ENCODE data around the gene GMEB1. TPM values are rescaled to one million over a fixed set of nuclear protein-coding genes. Genes with fewer than 3 reads are reported as not detected.
"Not testable (repeated sequence)": the region's sequence is repeated elsewhere in the genome, so short reads cannot be mapped to it uniquely, and the experiment has no call there.

GMEB1 gene
- total and polyA plus RNA-seq, 2 donors = 6.5 to 11.6 TPM

DNA sequence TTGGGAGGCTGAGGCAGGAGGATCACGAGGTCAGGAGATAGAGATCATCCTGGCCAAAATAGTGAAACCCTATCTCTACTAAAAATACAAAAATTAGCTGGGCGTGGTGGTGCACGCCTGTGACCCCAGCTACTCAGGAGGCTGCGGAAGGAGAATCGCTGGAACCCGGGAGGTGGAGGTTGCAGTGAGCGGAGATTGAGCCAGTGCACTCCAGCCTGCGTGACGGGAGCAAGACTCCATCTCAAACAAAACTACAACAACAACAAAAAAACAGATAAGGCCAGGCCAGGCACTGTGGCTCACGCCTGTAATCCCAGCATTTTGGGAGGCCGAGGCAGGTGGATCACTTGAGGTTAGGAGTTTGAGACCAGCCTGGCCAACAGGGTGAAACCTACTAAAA, 23.2 kb upstream of the GMEB1 start:
- not testable (repeated sequence) for H3K9me3 ChIP-seq (ENCODE audit: control insufficient read depth in 2 of 2, insufficient read depth in 1 of 2, low read length in 1 of 2); H3K27ac ChIP-seq (ENCODE audit: low read depth in 1 of 2, low read length in 1 of 2); H3K4me3 ChIP-seq (ENCODE audit: low read length in 2 of 2); H3K27me3 ChIP-seq (ENCODE audit: control insufficient read depth in 2 of 2, insufficient read depth in 1 of 2, low read length in 1 of 2); DNase-seq (ENCODE audit: low read depth in 6 of 9, low spot score in 9 of 9); H3K36me3 ChIP-seq (ENCODE audit: control insufficient read depth in 2 of 2, insufficient read depth in 2 of 2, low read length in 1 of 2)
- H3K4me1 ChIP-seq (ENCODE audit: control insufficient read depth in 2 of 2, insufficient read depth in 2 of 2, low read length in 2 of 2) = peaks cover 4 to 41% of the 10 kb centered on the region in 2 donors
- WGBS = 99% methylated on average over 11 of the region's 11 CpGs

GRCh38 chr1:28646040-28646439, 22.5 kb upstream of the GMEB1 start:
- Histone ChIP-seq H3K4me1 (ENCODE audit: control insufficient read depth in 2 of 2, insufficient read depth in 2 of 2, low read length in 2 of 2) (peaks cover 4 to 41% of the 10 kb centered on the region in 2 donors), H3K9me3 (ENCODE audit: control insufficient read depth in 2 of 2, insufficient read depth in 1 of 2, low read length in 1 of 2) (no peaks in the 10 kb centered on the region), H3K27ac (ENCODE audit: low read depth in 1 of 2, low read length in 1 of 2) (no peak overlapping the region), H3K4me3 (ENCODE audit: low read length in 2 of 2) (no peak overlapping the region), H3K36me3 (ENCODE audit: control insufficient read depth in 2 of 2, insufficient read depth in 2 of 2, low read length in 1 of 2) (no peaks in the 10 kb centered on the region), H3K27me3 (ENCODE audit: control insufficient read depth in 2 of 2, insufficient read depth in 1 of 2, low read length in 1 of 2) (no peaks in the 10 kb centered on the region)
- no peak for DNase-seq (ENCODE audit: low read depth in 6 of 9, low spot score in 9 of 9)
- 94% methylated on average over 1 of the region's 1 CpG for WGBS

DNA sequence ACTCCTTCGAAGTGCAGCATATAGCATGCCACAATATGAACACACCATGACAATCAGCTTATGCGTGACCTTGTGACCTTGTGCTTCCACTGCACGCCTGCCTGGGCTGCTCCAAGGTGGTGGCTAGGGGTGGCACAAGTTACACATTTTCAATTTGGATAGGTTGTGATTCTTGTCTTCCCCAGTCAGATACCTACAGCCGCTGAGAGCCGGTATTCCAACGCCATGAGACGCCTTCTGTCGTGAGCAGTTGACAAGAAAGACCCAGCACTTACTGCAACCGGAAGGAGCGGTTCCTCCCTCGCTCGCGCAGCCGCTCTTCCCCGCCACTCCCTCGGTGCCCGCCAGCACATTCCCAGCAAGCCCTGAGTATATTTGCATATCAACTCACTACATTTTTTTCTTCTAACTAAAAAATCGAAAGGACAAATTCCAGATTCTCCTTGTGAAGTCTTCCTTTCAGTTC, 20.5 kb upstream of the GMEB1 start:
- Histone ChIP-seq H3K27me3 (ENCODE audit: control insufficient read depth in 2 of 2, insufficient read depth in 1 of 2, low read length in 1 of 2) (no peaks in the 10 kb centered on the region), H3K27ac (ENCODE audit: low read depth in 1 of 2, low read length in 1 of 2) (peak overlapping the region; percentile 99 to 100), H3K4me3 (ENCODE audit: low read length in 2 of 2) (peak overlapping the region; percentile 59 to 60), H3K36me3 (ENCODE audit: control insufficient read depth in 2 of 2, insufficient read depth in 2 of 2, low read length in 1 of 2) (no peaks in the 10 kb centered on the region), H3K9me3 (ENCODE audit: control insufficient read depth in 2 of 2, insufficient read depth in 1 of 2, low read length in 1 of 2) (no peaks in the 10 kb centered on the region), H3K4me1 (ENCODE audit: control insufficient read depth in 2 of 2, insufficient read depth in 2 of 2, low read length in 2 of 2) (peaks cover 4 to 34% of the 10 kb centered on the region in 2 donors)
- DNase-seq (ENCODE audit: low read depth in 6 of 9, low spot score in 9 of 9) = peak in 7 of 9 donors; percentile 86 to 97 (median 92)
- WGBS = 3% methylated on average over 18 of the region's 18 CpGs

DNA sequence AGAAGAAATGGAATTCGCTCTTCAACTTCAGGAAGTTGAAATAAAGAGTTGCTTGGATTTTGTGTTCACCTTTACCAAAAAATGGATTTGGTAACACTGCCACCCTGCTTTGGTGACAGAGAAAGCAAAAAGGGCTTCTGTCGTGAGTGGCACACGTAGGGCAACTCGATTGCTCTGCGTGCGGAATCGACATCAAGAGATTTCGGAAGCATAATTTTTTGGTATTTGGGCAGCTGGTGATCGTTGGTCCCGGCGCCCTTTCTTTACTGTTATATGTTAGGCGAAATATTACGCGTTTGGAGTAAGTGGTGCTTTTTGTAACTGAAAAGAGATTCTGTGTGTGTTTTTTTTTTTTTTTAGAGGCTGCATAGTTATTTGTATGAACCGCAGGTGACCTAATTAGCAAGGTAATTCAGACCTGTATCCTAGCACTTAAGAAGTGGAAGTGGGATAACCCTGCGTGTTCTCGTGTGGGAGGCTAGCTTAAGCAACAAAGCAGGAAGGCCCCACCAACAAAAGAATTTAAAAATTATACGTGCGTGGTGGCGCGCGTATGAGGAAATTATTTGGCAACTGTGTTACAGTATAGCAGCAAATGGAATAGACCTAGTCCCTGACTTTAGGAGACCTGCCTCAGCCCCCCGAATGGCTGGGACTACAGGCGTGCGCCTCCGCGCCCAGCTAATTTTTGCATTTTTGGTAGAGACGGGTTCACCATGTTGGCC, 19.9 kb upstream of the GMEB1 start, which contains the start of gene RNU11:
RNU11 (plus strand) TSS at position 127 of the 725 bp plus-strand sequence.
- peak within 1 kb of the TSS; percentile 99 to 100 for H3K27ac ChIP-seq (ENCODE audit: low read depth in 1 of 2, low read length in 1 of 2)
- no peaks in the 10 kb centered on the region for H3K27me3 ChIP-seq (ENCODE audit: control insufficient read depth in 2 of 2, insufficient read depth in 1 of 2, low read length in 1 of 2)
- peaks cover 4 to 29% of the 10 kb centered on the region in 2 donors for H3K4me1 ChIP-seq (ENCODE audit: control insufficient read depth in 2 of 2, insufficient read depth in 2 of 2, low read length in 2 of 2)
- 2% methylated on average over 28 of the region's 28 CpGs for WGBS
- no peaks in the 10 kb centered on the region for H3K36me3 ChIP-seq (ENCODE audit: control insufficient read depth in 2 of 2, insufficient read depth in 2 of 2, low read length in 1 of 2)
- peak within 1 kb of the TSS; percentile 59 to 60 for H3K4me3 ChIP-seq (ENCODE audit: low read length in 2 of 2)
- H3K9me3 ChIP-seq (ENCODE audit: control insufficient read depth in 2 of 2, insufficient read depth in 1 of 2, low read length in 1 of 2) = no peaks in the 10 kb centered on the region
- peak in 8 of 9 donors; percentile 55 to 99 (median 92) for DNase-seq (ENCODE audit: low read depth in 6 of 9, low spot score in 9 of 9)

GRCh38 chr1:28653063-28653462, 15.5 kb upstream of the GMEB1 start:
- H3K9me3 ChIP-seq (ENCODE audit: control insufficient read depth in 2 of 2, insufficient read depth in 1 of 2, low read length in 1 of 2); DNase-seq (ENCODE audit: low read depth in 6 of 9, low spot score in 9 of 9); H3K4me3 ChIP-seq (ENCODE audit: low read length in 2 of 2); H3K36me3 ChIP-seq (ENCODE audit: control insufficient read depth in 2 of 2, insufficient read depth in 2 of 2, low read length in 1 of 2); H3K27me3 ChIP-seq (ENCODE audit: control insufficient read depth in 2 of 2, insufficient read depth in 1 of 2, low read length in 1 of 2); H3K27ac ChIP-seq (ENCODE audit: low read depth in 1 of 2, low read length in 1 of 2): not testable (repeated sequence)
- H3K4me1 ChIP-seq (ENCODE audit: control insufficient read depth in 2 of 2, insufficient read depth in 2 of 2, low read length in 2 of 2) = peaks cover 0 to 10% of the 10 kb centered on the region in 2 donors
- 97% methylated on average over 13 of the region's 13 CpGs for WGBS

- 90% methylated on average over 3 of the region's 3 CpGs for WGBS
- DNase-seq (ENCODE audit: low read depth in 6 of 9, low spot score in 9 of 9); H3K4me3 ChIP-seq (ENCODE audit: low read length in 2 of 2); H3K4me1 ChIP-seq (ENCODE audit: control insufficient read depth in 2 of 2, insufficient read depth in 2 of 2, low read length in 2 of 2); H3K27me3 ChIP-seq (ENCODE audit: control insufficient read depth in 2 of 2, insufficient read depth in 1 of 2, low read length in 1 of 2); H3K9me3 ChIP-seq (ENCODE audit: control insufficient read depth in 2 of 2, insufficient read depth in 1 of 2, low read length in 1 of 2); H3K36me3 ChIP-seq (ENCODE audit: control insufficient read depth in 2 of 2, insufficient read depth in 2 of 2, low read length in 1 of 2); H3K27ac ChIP-seq (ENCODE audit: low read depth in 1 of 2, low read length in 1 of 2): not testable (repeated sequence)
These were observed 14.7 kb upstream of the GMEB1 start for GRCh38 chr1:28653870-28654269.

DNA sequence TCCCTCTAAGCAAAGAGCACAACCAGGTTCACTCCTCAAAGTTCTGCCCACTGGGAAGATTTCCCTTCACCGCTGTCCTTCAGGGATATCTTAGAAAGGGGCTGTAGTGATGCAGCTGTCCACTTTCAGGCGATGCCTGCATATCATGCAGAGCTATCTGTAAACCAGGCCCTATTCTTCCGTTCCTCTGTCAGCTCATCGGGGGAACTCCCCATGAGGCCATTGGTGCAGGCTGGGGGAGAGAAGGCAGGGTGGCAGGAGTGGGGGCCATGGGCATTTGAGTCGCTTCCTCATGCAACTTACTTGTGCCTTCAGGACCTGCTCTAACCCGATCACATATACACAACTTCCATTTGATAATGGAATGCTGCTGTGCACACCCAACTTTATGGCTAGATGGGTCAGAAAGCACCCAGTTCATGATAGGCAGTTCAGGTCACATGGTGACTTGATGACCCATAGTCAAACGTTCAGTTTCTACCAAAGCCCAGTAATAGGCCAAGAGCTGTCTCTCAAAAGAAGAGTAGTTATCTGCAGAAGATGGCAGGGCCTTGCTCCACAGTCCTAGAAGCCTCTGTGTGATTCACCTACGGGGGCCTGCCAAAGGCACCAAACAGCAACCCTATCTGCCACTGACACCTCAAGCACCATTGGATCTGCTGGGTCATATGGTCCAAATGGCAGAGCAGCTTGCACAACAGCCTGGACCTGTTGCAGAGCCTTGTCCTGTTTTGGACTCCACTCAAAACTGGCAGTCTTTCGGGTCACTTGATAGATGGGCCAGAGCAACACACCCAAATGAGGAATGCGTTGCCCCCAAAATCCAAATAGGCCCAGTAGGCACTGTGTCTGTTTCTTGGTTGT, 12.9 kb upstream of the GMEB1 start:
- not testable (repeated sequence) for H3K4me1 ChIP-seq (ENCODE audit: control insufficient read depth in 2 of 2, insufficient read depth in 2 of 2, low read length in 2 of 2); DNase-seq (ENCODE audit: low read depth in 6 of 9, low spot score in 9 of 9); H3K27me3 ChIP-seq (ENCODE audit: control insufficient read depth in 2 of 2, insufficient read depth in 1 of 2, low read length in 1 of 2); H3K27ac ChIP-seq (ENCODE audit: low read depth in 1 of 2, low read length in 1 of 2); H3K9me3 ChIP-seq (ENCODE audit: control insufficient read depth in 2 of 2, insufficient read depth in 1 of 2, low read length in 1 of 2); H3K4me3 ChIP-seq (ENCODE audit: low read length in 2 of 2); H3K36me3 ChIP-seq (ENCODE audit: control insufficient read depth in 2 of 2, insufficient read depth in 2 of 2, low read length in 1 of 2)
- 97% methylated on average over 10 of the region's 10 CpGs for WGBS

DNA sequence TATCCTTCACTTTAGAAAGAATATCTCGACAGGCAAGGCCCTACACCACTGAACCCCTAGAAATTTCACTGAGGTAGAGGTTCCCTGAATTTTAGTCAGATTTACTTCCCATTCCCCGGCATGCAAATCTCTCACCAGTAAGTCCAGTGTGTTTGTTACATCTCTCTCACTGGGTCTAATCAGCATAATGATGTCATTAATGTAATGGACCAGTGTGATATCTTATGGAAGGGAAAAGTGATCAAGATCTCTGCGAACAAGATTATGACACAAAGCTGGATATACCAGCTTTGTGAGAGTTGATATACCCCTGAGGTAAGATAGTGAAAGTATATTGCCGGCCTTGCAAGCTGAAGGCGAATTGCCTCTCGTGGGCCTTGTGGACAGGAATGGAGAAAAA, 12.2 kb upstream of the GMEB1 start:
- Histone ChIP-seq H3K4me1 (ENCODE audit: control insufficient read depth in 2 of 2, insufficient read depth in 2 of 2, low read length in 2 of 2) (no peaks in the 10 kb centered on the region), H3K9me3 (ENCODE audit: control insufficient read depth in 2 of 2, insufficient read depth in 1 of 2, low read length in 1 of 2) (no peaks in the 10 kb centered on the region), H3K36me3 (ENCODE audit: control insufficient read depth in 2 of 2, insufficient read depth in 2 of 2, low read length in 1 of 2) (no peaks in the 10 kb centered on the region), H3K27me3 (ENCODE audit: control insufficient read depth in 2 of 2, insufficient read depth in 1 of 2, low read length in 1 of 2) (no peaks in the 10 kb centered on the region), H3K27ac (ENCODE audit: low read depth in 1 of 2, low read length in 1 of 2) (no peak overlapping the region), H3K4me3 (ENCODE audit: low read length in 2 of 2) (no peak overlapping the region)
- 97% methylated on average over 6 of the region's 6 CpGs for WGBS
- no peak for DNase-seq (ENCODE audit: low read depth in 6 of 9, low spot score in 9 of 9)

DNA sequence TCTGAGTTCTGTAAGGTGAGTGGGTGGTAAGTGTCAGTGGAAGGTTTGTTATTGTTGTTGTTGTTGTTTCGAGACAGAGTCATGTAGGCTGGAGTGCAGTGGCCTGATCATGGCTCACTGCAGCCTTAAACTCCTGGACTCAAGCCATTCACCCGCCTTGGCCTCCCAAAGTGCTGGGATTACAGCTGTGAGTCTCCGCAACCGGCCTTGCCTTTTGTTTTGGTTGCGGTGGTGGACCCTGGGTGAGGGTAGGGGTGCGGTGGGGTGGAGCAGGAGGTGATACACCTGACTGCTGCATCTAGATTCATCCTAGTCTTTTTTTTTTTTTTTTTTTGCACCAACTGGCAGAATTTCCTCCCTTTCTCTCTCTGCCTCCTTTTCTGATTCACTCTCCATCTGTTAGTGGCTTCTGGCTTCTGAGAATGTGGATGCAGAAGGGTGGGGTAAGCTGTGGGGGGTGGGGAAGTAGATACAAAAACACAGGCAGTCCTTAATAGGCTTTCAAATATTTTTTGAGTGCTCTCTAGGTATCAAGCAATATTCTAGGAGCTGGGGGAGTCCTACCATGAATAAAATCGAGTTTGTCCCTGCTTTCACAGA, 4.6 kb upstream of the GMEB1 start:
- Histone ChIP-seq H3K4me3 (ENCODE audit: low read length in 2 of 2) (no peak overlapping the region), H3K9me3 (ENCODE audit: control insufficient read depth in 2 of 2, insufficient read depth in 1 of 2, low read length in 1 of 2) (no peaks in the 10 kb centered on the region), H3K27ac (ENCODE audit: low read depth in 1 of 2, low read length in 1 of 2) (no peak overlapping the region), H3K27me3 (ENCODE audit: control insufficient read depth in 2 of 2, insufficient read depth in 1 of 2, low read length in 1 of 2) (no peaks in the 10 kb centered on the region), H3K4me1 (ENCODE audit: control insufficient read depth in 2 of 2, insufficient read depth in 2 of 2, low read length in 2 of 2) (peaks cover 7 to 11% of the 10 kb centered on the region in 2 donors), H3K36me3 (ENCODE audit: control insufficient read depth in 2 of 2, insufficient read depth in 2 of 2, low read length in 1 of 2) (no peaks in the 10 kb centered on the region)
- DNase-seq (ENCODE audit: low read depth in 6 of 9, low spot score in 9 of 9) = no peak
- 94% methylated on average over 7 of the region's 7 CpGs for WGBS
